NCI-H2029 (cell line): Measurements from ENCODE around the gene CTSF.
"Not testable (repeated sequence)": the region's sequence is repeated elsewhere in the genome, so short reads cannot be mapped to it uniquely, and the experiment has no call there.

Source experiments
- DNase-seq: peaks from one replicate; lab custom pipeline; 2025; lab: John Stamatoyannopoulos, UW

The CTSF gene

DNA sequence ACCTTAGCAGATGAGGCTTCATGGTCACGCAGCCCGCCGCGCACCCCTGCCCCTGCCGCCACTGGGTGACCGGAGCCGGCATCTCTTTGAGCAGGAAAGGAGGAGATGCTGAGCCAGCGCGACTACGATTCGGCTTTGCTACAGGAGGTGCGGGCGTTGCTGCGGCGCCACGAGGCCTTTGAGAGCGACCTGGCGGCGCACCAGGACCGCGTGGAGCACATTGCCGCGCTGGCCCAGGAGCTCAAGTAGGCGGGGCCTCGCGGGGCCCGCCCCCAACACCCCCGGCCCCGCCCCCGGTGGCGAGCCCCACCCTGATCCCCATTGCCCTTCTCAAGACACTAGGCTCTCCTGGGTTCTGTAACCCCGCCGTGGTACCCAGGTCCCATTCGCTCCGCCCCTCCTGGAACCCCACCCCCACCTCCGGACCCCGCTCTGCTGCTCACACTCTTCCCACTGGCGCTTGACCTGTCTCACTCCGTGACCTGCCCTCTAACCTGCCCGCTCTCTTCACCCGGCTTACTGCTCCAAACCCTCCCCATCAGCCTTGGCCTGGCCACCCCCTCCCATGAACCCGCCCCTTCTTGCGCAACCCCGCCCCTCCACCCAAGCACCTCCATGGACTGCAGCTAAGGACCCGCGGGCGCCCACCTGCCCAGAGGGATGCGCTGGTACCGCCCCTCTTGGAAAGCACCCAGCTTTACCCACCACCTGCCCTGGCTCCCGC lies 9.1 kb downstream of the CTSF start:
- DNase-seq, result peak; percentile 12

GRCh38 chr11:66557733-66558326 lies 10.6 kb downstream of the CTSF start:
- DNase-seq, result no peak

GRCh38 chr11:66556086-66556485 lies 12.3 kb downstream of the CTSF start:
- peak; percentile 74 for DNase-seq

DNA sequence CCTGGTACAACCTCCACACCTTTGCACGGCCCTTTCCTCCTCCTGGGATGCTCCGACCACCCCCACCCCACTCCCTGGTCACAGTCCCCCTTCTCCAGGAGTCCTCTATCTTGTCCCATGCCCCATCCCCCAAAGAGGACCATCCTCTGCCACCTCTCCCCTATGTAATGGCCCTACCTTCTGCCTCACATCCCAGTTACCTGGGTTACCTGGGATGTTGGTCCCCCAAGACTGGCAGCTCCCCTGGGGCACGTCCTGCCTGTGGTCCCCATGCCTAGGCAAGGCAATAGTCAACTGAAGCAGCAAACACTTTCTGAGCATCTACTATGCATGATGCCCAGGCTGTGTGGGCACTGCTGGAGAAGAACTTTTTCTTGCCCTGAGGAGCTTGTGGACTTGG lies 13.0 kb downstream of the CTSF start:
- no peak for DNase-seq

DNA sequence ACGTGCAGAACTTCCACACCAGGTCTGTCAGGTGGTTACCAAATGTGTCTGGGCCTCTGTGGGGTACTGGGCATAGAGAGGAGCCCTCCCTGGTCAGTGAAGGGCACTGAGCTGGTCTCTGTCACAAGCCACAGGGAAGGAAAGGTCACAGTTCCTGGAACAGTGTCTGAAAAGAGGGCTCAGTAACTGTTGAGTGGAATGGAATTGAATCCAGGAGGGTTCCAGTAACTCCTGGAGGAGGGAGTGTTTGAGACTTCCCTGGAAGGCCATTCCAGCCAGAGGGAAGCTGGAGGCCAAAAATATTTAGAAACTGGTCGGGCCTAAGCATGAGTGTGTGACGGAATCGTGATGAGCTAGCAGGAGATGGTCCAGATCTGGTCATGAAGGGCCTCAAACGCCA lies 13.8 kb downstream of the CTSF start:
- DNase-seq, result no peak

GRCh38 chr11:66550887-66551286 lies 17.5 kb downstream of the CTSF start:
- no peak for DNase-seq

DNA sequence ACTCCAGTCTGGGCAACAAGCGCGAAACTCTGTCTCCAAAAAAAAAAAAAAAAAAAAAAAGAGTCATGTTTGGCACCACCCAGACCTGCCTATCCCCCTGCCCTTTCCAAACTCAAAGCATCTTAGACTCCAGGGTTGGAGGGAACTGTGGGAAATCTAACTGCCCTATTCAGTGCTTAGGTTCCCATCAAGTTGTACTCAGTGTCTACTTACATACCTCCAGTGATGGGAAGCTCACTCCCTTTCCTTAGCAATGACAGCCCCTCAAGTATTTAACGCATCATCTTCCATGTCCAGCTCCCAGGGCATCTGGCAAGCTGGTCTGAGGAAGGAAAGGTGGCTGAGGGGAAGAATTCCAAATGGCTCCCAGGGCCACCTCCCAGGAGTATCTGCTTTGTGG lies 18.7 kb downstream of the CTSF start:
- DNase-seq, result no peak

DNA sequence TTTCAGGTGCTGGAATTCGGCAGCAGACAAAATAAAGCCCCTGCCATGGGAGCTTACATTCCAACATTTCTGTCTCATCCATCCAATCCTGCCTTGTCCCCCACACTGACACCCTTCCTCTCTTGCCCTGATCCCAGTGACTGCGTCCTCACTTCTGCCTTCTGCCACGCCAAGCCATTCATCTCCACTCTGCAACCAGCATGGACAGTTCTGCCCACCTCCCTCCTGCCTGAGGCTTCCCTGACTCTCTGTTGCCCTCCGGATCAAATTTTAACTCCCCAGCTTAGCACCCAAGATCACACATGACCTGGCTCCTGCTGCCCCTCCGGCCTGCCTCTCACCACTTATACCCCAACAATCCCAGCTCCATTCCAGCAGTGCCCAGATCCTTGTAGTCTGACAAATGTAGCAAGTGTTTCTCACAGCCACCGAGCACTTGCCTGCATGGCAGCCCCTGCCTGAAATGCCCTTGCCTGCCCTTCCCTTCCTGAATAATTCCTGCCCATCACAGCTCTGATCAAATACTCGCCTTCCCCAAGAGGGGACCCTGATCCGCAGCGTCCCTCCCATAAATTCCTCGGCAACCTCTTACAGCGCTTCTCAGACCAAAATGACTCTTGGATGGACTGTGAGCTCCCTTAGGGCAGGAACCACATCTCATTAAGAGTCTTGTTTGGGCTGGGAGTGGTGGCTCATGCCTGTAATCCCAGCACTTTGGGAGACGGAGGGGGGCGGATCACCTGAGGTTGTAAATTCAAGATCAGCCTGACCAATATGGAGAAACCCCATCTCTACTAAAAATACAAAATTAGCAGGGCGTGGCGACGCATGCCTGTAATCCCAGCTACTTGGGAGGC lies 19.4 kb downstream of the CTSF start:
- no peak for DNase-seq

GRCh38 chr11:66548041-66548440 lies 20.4 kb downstream of the CTSF start:
- DNase-seq, result no peak

DNA sequence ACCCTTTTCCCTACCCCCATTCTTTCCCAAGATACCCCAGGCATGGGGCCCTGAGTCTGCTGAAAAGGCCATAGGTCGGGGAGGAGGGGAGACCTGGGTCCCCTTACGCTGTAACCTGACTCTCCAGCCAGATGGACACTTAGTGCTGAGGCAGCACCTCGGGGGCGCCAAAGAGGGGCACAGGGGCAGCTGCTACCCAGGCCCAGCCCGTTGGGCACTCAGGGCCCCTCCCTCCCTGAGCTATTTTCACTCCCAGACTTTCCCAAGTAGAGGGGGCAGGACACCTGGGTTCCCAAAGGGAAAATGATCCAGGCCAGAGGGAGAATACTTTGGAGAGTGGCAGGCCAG lies 20.8 kb downstream of the CTSF start:
- DNase-seq, result no peak

- no peak for DNase-seq
Observed at GRCh38 chr11:66546966-66547661, 21.3 kb downstream of the CTSF start.

DNA sequence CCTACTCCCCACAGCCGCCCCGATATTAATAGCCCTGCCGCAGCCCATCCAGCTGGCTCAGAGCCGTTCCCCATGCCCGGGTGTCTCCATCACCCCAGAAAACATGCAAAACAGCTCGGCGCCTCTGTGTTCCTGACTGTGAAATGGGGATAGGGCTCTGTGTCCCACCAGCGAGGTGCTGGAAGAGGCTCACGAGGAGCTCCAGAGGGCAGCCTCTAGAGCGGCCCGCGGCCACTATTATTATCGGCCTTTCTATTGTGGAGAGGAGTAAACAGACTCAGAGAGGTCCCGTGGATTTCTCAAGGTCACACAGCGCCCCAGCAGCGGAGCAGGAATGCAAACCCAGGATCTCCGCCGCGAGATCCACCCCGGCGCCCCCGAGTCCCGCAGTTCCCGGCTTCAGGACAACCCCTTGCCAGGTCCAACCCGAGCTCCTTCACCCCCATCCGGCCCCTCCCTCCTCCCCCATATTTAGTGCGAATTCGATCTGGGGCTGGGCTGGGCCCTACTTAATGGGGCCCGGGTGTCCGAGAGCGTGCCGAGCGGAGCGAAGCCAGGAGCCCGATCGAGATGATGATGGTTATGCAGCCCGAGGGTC lies 21.9 kb downstream of the CTSF start, which contains the start of gene ACTN3:
Gene ACTN3 (plus strand): TSS at position 536 of the 598 bp plus-strand sequence. CDS start 35 bp downstream, at position 571.
- DNase-seq, result no peak

- peak; percentile 95 for DNase-seq
Observed at GRCh38 chr11:66545701-66546367, 22.6 kb downstream of the CTSF start, which contains the start of gene ZDHHC24. ZDHHC24 (minus strand) TSS chr11:66546048; CDS start chr11:66546003, 45 bp downstream.

GRCh38 chr11:66544952-66545351 lies 23.5 kb downstream of the CTSF start:
- not testable (repeated sequence) for DNase-seq

DNA sequence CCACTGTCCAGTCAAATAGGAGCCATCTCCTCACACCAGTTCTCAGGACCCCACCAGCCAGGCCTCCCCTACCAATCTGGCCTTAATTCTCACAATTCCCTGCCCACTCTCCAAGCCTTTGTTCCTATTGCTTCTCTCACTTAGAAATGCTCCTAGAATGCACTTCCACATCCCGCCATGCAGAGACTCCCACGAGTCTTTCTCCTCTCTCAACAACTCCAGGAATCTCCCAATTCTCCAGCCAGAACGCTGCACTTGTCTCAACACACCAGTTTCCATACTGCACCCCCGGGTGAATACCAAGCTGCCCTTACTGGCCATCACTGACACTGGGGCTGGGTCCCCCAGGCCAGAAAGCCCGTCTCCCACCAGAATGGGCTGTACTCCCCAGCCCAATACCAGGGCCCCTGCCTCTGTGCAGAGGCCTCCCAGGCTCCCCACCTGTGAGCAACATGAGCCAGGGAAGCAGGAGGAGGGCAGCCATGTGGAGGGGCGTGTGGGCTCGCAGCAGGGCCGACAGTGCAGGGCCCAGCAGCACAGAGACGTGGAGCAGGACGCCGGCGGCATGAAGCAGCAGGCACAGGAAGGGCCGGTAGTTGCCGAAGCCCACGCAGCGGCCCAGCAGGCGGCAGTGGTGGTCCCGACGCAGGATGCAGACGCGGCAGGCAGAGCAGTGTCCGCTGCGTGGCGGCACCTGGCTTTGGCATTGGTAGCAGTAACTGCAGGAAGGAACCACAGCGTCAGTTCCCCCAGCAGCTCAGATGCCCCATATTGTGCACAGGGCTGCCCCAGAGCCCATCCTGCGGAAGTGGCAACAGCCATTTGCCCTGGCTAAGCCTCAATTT lies 24.9 kb downstream of the CTSF start:
- DNase-seq, result no peak

GRCh38 chr11:66542362-66542761 lies 26.0 kb downstream of the CTSF start:
- no peak for DNase-seq

DNA sequence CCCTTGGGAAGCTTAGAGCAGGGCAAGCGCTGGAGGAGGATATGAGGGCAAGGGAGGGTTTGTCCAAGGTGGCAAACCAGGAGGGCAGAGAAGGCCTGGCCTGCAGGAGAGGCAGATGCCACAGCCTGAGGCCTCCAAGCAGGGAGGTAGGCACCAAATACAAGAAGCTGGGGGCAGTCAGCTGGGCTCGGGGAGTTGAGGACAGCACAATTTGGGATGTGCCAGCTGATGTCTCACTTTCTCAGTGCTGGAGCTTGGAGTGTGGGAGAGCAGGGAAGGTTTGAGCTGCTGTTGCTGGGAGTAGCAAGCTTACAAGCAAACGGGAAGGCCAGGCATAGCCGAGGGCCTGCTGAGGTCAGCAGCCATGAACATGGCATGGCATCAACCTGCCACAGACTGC lies 26.5 kb downstream of the CTSF start:
- DNase-seq, result no peak

GRCh38 chr11:66540598-66540997 lies 27.8 kb downstream of the CTSF start:
- not testable (repeated sequence) for DNase-seq

- no peak for DNase-seq
Observed at GRCh38 chr11:66539870-66540213, 28.6 kb downstream of the CTSF start.

DNA sequence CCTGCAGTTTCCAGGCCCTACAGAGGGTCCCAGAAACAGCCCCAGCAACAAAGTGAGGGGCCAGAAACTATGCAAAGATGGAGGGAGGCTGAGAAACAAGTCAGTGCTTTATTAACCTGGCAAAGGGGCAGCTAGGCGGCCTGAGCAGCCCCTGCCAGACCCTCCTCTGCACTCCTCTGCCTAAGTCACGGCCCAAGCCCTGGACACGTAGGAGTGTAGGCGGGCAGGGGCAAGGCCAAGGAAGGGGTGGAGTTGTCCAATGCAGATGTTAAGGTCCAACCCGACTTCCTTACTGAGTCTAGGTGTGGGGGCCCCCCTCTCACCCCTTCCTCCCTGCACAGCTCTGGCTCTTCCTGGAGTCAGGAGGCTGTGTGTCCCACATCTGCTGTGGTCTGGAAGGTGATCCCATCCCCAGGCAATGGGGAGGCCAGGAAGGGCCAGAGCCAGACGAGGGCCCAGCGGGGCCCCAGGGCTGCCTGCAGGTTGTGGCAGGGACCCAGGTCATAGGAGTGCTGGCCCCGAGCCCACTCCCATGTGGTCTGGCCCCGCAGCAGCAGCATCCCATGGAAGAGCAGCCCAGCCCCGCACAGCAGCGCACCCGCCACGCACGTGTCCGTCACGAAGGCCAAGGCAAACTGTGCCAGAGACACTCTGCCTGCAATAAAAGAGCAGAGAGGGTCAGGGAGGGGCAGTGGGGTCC lies 29.1 kb downstream of the CTSF start:
- DNase-seq, result no peak
